ENCODE results near the gene ALK.

GRCh38 chr2:29662861-29663260 is 258.5 kb downstream of the ALK start:
- no peak for TF ChIP-seq CTCF (IDR thresholded peaks at IDR 0.05)
- TF ChIP-seq EZH2 (IDR thresholded peaks at IDR 0.05; ENCODE audit: borderline replicate concordance, insufficient read depth, low read depth, low read length, poor library complexity, severe bottlenecking) = no peak
